ENCODE results near the gene CHIT1.
"Not testable (repeated sequence)": the region's sequence is repeated elsewhere in the genome, so short reads cannot be mapped to it uniquely, and the experiment has no call there.

Gene CHIT1

GRCh38 chr1:203264052-203264501, 34.6 kb upstream of the CHIT1 start:
- DNase-seq, result no peak

GRCh38 chr1:203263496-203263895, 34.0 kb upstream of the CHIT1 start:
- no peak for DNase-seq

GRCh38 chr1:203256636-203257035, 27.2 kb upstream of the CHIT1 start:
- DNase-seq, result not testable (repeated sequence)

GRCh38 chr1:203254782-203255181, 25.3 kb upstream of the CHIT1 start:
- not testable (repeated sequence) for DNase-seq

- DNase-seq, result peak; percentile 75
Observed at GRCh38 chr1:203252678-203253077, 23.2 kb upstream of the CHIT1 start.

- no peak for DNase-seq
Observed at GRCh38 chr1:203251466-203251865, 22.0 kb upstream of the CHIT1 start.

GRCh38 chr1:203250911-203251310, 21.4 kb upstream of the CHIT1 start:
- no peak for DNase-seq

GRCh38 chr1:203244776-203245175, 15.3 kb upstream of the CHIT1 start:
- no peak for DNase-seq

- not testable (repeated sequence) for DNase-seq
Observed at GRCh38 chr1:203241708-203242107, 12.2 kb upstream of the CHIT1 start.

- no peak for DNase-seq
Observed at GRCh38 chr1:203239526-203240305, 10.2 kb upstream of the CHIT1 start.

GRCh38 chr1:203239081-203239480, 9.6 kb upstream of the CHIT1 start:
- no peak for DNase-seq

GRCh38 chr1:203238535-203238934, 9.1 kb upstream of the CHIT1 start:
- DNase-seq, result no peak

GRCh38 chr1:203234901-203235300, 5.4 kb upstream of the CHIT1 start:
- DNase-seq, result not testable (repeated sequence)

- no peak for DNase-seq
Observed at GRCh38 chr1:203228670-203229069, 803 bp downstream of the CHIT1 start.

- DNase-seq, result no peak
Observed at GRCh38 chr1:203227371-203228083, 1.9 kb downstream of the CHIT1 start.

- no peak for DNase-seq
Observed at GRCh38 chr1:203225071-203225470, 4.4 kb downstream of the CHIT1 start.

GRCh38 chr1:203223012-203223775, 6.3 kb downstream of the CHIT1 start:
- no peak for DNase-seq

- DNase-seq, result no peak
Observed at GRCh38 chr1:203219934-203220333, 9.5 kb downstream of the CHIT1 start.

GRCh38 chr1:203219171-203219570, 10.3 kb downstream of the CHIT1 start:
- DNase-seq, result no peak

- no peak for DNase-seq
Observed at GRCh38 chr1:203217668-203218067, 11.8 kb downstream of the CHIT1 start.

- DNase-seq, result no peak
Observed at GRCh38 chr1:203217139-203217655, 12.3 kb downstream of the CHIT1 start.

- peak; percentile 82 for DNase-seq
Observed at GRCh38 chr1:203216274-203217138, 13.0 kb downstream of the CHIT1 start.
